Measurements from ENCODE around the gene PFKP. TPM values are rescaled to one million over a fixed set of nuclear protein-coding genes. Genes with fewer than 3 reads are reported as not detected.

The PFKP gene
- total RNA-seq, 2 donors from 2014 or later, result 17.4 to 39.6 TPM

DNA sequence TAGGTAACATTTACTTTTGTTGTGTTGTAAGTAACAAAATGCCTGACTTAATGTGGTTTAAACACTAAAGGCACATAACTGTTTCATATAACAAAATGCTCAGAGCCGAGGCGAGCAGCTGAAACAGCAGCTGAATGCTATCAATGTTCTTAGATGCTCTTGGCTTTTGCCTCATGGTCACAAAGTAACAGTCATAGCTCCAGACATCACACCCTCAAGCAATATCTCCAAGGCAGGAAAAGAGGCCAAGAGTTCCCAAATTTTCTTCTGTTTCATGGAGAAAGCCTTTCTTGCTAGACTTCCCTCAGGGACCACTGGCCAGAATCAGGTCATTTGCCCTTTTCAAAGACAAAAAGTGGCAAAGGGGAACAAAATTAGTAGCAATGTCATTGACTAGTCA lies 43.5 kb upstream of the PFKP start:
- no peak overlapping the region for H3K4me3 ChIP-seq
- no peak overlapping the region for H3K27ac ChIP-seq
- peaks cover 0 to 4% of the 10 kb centered on the region in 2 donors for H3K27me3 ChIP-seq
- DNase-seq (no peak), ATAC-seq (no peak)
- no peaks in the 10 kb centered on the region for H3K9me3 ChIP-seq
- WGBS, 2 donors, result 79 to 84% methylated on average over 2 of the region's 2 CpGs
- intact Hi-C loops (cut with DNase I), result no loop called here
- TF ChIP-seq POLR2A (IDR thresholded peaks at IDR 0.05), result no peak
- H3K4me1 ChIP-seq, result no peaks in the 10 kb centered on the region
- H3K36me3 ChIP-seq (replicated peaks in 1 of 2; ENCODE audit: insufficient read depth in 1 of 2, low read depth in 2 of 2), result no peaks in the 10 kb centered on the region

DNA sequence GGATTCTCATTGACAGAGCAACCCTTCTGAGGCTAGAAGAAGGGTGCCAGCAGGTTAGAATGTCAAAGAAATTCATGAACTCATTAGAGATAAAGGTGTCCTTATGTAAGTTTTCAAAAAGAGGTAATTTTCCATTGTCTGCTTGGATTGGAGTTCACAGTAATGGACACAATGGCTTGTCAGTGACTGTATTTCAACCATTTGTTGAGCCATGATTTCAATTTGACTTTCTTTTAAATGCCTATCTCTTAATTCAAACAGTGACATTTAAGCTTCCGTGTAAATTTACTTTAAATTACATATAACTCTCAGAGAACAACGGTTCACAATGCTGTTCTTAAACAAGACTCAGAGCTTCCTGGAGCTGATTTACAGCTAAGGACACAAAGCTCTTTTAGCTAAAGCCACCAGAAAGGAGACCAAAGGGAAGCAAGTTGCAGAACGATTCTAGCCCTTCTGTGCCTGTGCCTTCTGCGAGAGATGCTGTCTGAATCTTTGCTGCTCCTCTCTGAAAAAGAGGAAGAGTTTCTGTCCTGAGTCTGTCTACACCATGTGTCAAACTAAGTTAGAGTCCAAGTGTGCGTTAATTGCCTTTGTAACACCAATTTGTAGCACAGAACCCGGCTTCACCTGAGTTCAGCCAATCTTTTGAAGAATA lies 42.2 kb upstream of the PFKP start:
- Histone ChIP-seq H3K27me3 (peaks cover 0 to 4% of the 10 kb centered on the region in 2 donors), H3K4me3 (no peak overlapping the region), H3K9me3 (no peaks in the 10 kb centered on the region), H3K27ac (no peak overlapping the region), H3K36me3 (replicated peaks in 1 of 2; ENCODE audit: insufficient read depth in 1 of 2, low read depth in 2 of 2) (no peaks in the 10 kb centered on the region), H3K4me1 (no peaks in the 10 kb centered on the region)
- 36 to 39% methylated on average over 6 of the region's 6 CpGs for WGBS, 2 donors
- intact Hi-C loops (cut with DNase I), result no loop called here
- DNase-seq (no peak), ATAC-seq (no peak)
- no peak for TF ChIP-seq POLR2A (IDR thresholded peaks at IDR 0.05)
- TF ChIP-seq, protein P1, sequence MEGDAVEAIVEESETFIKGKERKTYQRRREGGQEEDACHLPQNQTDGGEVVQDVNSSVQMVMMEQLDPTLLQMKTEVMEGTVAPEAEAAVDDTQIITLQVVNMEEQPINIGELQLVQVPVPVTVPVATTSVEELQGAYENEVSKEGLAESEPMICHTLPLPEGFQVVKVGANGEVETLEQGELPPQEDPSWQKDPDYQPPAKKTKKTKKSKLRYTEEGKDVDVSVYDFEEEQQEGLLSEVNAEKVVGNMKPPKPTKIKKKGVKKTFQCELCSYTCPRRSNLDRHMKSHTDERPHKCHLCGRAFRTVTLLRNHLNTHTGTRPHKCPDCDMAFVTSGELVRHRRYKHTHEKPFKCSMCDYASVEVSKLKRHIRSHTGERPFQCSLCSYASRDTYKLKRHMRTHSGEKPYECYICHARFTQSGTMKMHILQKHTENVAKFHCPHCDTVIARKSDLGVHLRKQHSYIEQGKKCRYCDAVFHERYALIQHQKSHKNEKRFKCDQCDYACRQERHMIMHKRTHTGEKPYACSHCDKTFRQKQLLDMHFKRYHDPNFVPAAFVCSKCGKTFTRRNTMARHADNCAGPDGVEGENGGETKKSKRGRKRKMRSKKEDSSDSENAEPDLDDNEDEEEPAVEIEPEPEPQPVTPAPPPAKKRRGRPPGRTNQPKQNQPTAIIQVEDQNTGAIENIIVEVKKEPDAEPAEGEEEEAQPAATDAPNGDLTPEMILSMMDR (IDR thresholded peaks at IDR 0.05), result no peak

DNA sequence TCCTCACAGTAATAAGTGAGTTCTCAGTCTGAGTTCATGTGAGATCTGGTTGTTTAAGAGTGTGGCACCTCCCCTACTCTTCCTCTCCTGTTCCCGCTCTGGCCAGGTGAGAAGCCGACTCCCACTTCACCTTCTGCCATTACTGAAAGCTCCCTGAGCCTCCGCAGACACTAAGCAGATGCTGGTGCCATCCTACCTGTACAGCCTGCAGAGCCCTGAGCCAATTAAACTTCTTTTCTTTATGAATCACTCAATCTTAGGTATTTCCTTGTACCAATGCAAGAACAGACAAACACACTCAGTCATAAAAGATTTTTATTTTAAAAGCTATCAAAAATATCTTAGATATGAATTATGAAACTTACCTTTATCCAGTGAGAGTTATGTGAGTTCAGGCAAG lies 39.5 kb upstream of the PFKP start:
- DNase-seq, result no peak
- Histone ChIP-seq H3K36me3 (replicated peaks in 1 of 2; ENCODE audit: insufficient read depth in 1 of 2, low read depth in 2 of 2) (no peaks in the 10 kb centered on the region), H3K27me3 (peaks cover 0 to 4% of the 10 kb centered on the region in 2 donors), H3K27ac (no peak overlapping the region), H3K9me3 (no peaks in the 10 kb centered on the region), H3K4me3 (no peak overlapping the region), H3K4me1 (no peaks in the 10 kb centered on the region)
- intact Hi-C loops (cut with DNase I), result no loop called here
- TF ChIP-seq, protein P1 (IDR thresholded peaks at IDR 0.05), result no peak
- no peak for TF ChIP-seq POLR2A (IDR thresholded peaks at IDR 0.05)
- WGBS, 2 donors, result 54 to 60% methylated on average over 3 of the region's 3 CpGs
- ATAC-seq, result no peak

- DNase-seq (no peak), ATAC-seq (no peak)
- no peak overlapping the region for H3K4me3 ChIP-seq
- no peak overlapping the region for H3K27ac ChIP-seq
- WGBS, 2 donors, result 78 to 87% methylated on average over 10 to 11 of the region's 11 CpGs
- no peaks in the 10 kb centered on the region for H3K36me3 ChIP-seq (replicated peaks in 1 of 2; ENCODE audit: insufficient read depth in 1 of 2, low read depth in 2 of 2)
- H3K27me3 ChIP-seq, result peaks cover 0 to 4% of the 10 kb centered on the region in 2 donors
- no peaks in the 10 kb centered on the region for H3K9me3 ChIP-seq
- H3K4me1 ChIP-seq, result no peaks in the 10 kb centered on the region
- TF ChIP-seq, protein P1 (IDR thresholded peaks at IDR 0.05), result no peak
- TF ChIP-seq POLR2A (IDR thresholded peaks at IDR 0.05), result no peak
- intact Hi-C loops (cut with DNase I), result no loop called here
These were observed 38.9 kb upstream of the PFKP start for GRCh38 chr10:3028441-3028840.

GRCh38 chr10:3030765-3031164 lies 36.6 kb upstream of the PFKP start:
- no peak overlapping the region for H3K27ac ChIP-seq
- H3K4me1 ChIP-seq, result no peaks in the 10 kb centered on the region
- no peaks in the 10 kb centered on the region for H3K27me3 ChIP-seq
- WGBS, 2 donors, result 42 to 50% methylated on average over 5 of the region's 5 CpGs
- no peak for DNase-seq
- intact Hi-C loops (cut with DNase I), result no loop called here
- H3K4me3 ChIP-seq, result no peak overlapping the region
- no peak for TF ChIP-seq POLR2A (IDR thresholded peaks at IDR 0.05)
- TF ChIP-seq, protein P1 (IDR thresholded peaks at IDR 0.05), result no peak
- H3K36me3 ChIP-seq (replicated peaks in 1 of 2; ENCODE audit: insufficient read depth in 1 of 2, low read depth in 2 of 2), result no peaks in the 10 kb centered on the region
- no peaks in the 10 kb centered on the region for H3K9me3 ChIP-seq
- ATAC-seq, result no peak
